Stimulated activated memory B cell treated with anti-CD40 and anti-IgM and Interleukin-4, amounts not matched to agents 10 μg/mL and 1 μg/mL and 100 μg/mL, for 72 hours (primary cell): ENCODE results near the gene ELFN2.
A peak's percentile ranks its signal among the peaks of the same experiment; 100 is the strongest.
"Not testable (repeated sequence)": the region's sequence is repeated elsewhere in the genome, so short reads cannot be mapped to it uniquely, and the experiment has no call there.

ENCODE experiments used
- ATAC-seq: fragments of 150-1000 bp; cut with Tn5 transposase; 2 replicates; pipeline ENCODE4 v1.10.0; 2021
- H3K27ac Mint-ChIP-seq: one replicate; pipeline ENCODE4 v1.8.0; 2022; ENCODE audit warnings: mild to moderate bottlenecking, mixed read lengths
- H3K27me3 Mint-ChIP-seq: one replicate; pipeline ENCODE4 v1.8.0; 2022; ENCODE audit warnings: mixed read lengths
- H3K36me3 Mint-ChIP-seq: one replicate; pipeline ENCODE4 v1.8.0; 2022; ENCODE audit warnings: mixed read lengths
- H3K4me1 Mint-ChIP-seq: one replicate; pipeline ENCODE4 v1.8.0; 2022; ENCODE audit warnings: mixed read lengths
- H3K4me3 Mint-ChIP-seq: one replicate; pipeline ENCODE4 v1.8.0; 2022; ENCODE audit warnings: mild to moderate bottlenecking, moderate library complexity, mixed read lengths
- H3K9me3 Mint-ChIP-seq: one replicate; pipeline ENCODE4 v1.8.0; 2022; ENCODE audit warnings: mixed read lengths

The ELFN2 gene

GRCh38 chr22:37427135-37427710 lies at the start of gene ELFN2:
Gene ELFN2, minus strand, starts transcription at chr22:37427479. Its CDS starts 51,945 bp downstream, at chr22:37375534.
- peaks cover 16% of the 10 kb centered on the region for H3K4me1 Mint-ChIP-seq
- peak within 1 kb of the TSS; percentile 61 for H3K4me3 Mint-ChIP-seq
- peaks cover 76% of the 10 kb centered on the region for H3K27me3 Mint-ChIP-seq
- no peak for ATAC-seq
- no peak within 1 kb of the TSS for H3K27ac Mint-ChIP-seq
- H3K9me3 Mint-ChIP-seq = no peaks in the 10 kb centered on the region
- no peaks in the 10 kb centered on the region for H3K36me3 Mint-ChIP-seq

GRCh38 chr22:37476389-37477329 lies 49.4 kb upstream of the ELFN2 start:
- H3K36me3 Mint-ChIP-seq = peaks cover 53% of the 10 kb centered on the region
- no peak overlapping the region for H3K27ac Mint-ChIP-seq
- no peaks in the 10 kb centered on the region for H3K27me3 Mint-ChIP-seq
- no peaks in the 10 kb centered on the region for H3K9me3 Mint-ChIP-seq
- H3K4me3 Mint-ChIP-seq = no peak overlapping the region
- peaks cover 17% of the 10 kb centered on the region for H3K4me1 Mint-ChIP-seq
- no peak for ATAC-seq

- ATAC-seq = no peak
- Mint-ChIP-seq H3K4me3 (no peak overlapping the region), H3K9me3 (no peaks in the 10 kb centered on the region), H3K27me3 (no peaks in the 10 kb centered on the region), H3K4me1 (peaks cover 9% of the 10 kb centered on the region), H3K27ac (no peak overlapping the region), H3K36me3 (peaks cover 68% of the 10 kb centered on the region)
These were observed 47.3 kb upstream of the ELFN2 start for GRCh38 chr22:37474447-37475090.

GRCh38 chr22:37473437-37473946 lies 46.2 kb upstream of the ELFN2 start:
- peaks cover 9% of the 10 kb centered on the region for H3K4me1 Mint-ChIP-seq
- no peaks in the 10 kb centered on the region for H3K27me3 Mint-ChIP-seq
- no peaks in the 10 kb centered on the region for H3K9me3 Mint-ChIP-seq
- H3K27ac Mint-ChIP-seq = no peak overlapping the region
- no peak for ATAC-seq
- H3K36me3 Mint-ChIP-seq = peaks cover 69% of the 10 kb centered on the region
- no peak overlapping the region for H3K4me3 Mint-ChIP-seq

GRCh38 chr22:37472418-37473006 lies 45.2 kb upstream of the ELFN2 start:
- H3K27ac Mint-ChIP-seq = no peak overlapping the region

GRCh38 chr22:37471727-37472417 lies 44.6 kb upstream of the ELFN2 start:
- Mint-ChIP-seq H3K9me3 (no peaks in the 10 kb centered on the region), H3K4me1 (peaks cover 9% of the 10 kb centered on the region), H3K27me3 (no peaks in the 10 kb centered on the region), H3K27ac (no peak overlapping the region), H3K36me3 (peaks cover 77% of the 10 kb centered on the region), H3K4me3 (no peak overlapping the region)
- ATAC-seq = no peak

More at GRCh38 chr22:37472418-37473006, 45.2 kb upstream of the ELFN2 start:
- Mint-ChIP-seq H3K4me1 (peaks cover 9% of the 10 kb centered on the region), H3K9me3 (no peaks in the 10 kb centered on the region), H3K36me3 (peaks cover 73% of the 10 kb centered on the region), H3K27me3 (no peaks in the 10 kb centered on the region), H3K4me3 (no peak overlapping the region)
- ATAC-seq = no peak

GRCh38 chr22:37470087-37470445 lies 42.8 kb upstream of the ELFN2 start:
- no peak for ATAC-seq
- H3K4me1 Mint-ChIP-seq = peaks cover 17% of the 10 kb centered on the region
- H3K9me3 Mint-ChIP-seq = no peaks in the 10 kb centered on the region

GRCh38 chr22:37469416-37470086 lies 42.3 kb upstream of the ELFN2 start:
- peaks cover 76% of the 10 kb centered on the region for H3K36me3 Mint-ChIP-seq
- no peak for ATAC-seq
- no peak overlapping the region for H3K4me3 Mint-ChIP-seq
- H3K9me3 Mint-ChIP-seq = no peaks in the 10 kb centered on the region
- H3K27me3 Mint-ChIP-seq = no peaks in the 10 kb centered on the region
- H3K27ac Mint-ChIP-seq = no peak overlapping the region
- H3K4me1 Mint-ChIP-seq = peaks cover 23% of the 10 kb centered on the region

More at GRCh38 chr22:37470087-37470445, 42.8 kb upstream of the ELFN2 start:
- Mint-ChIP-seq H3K36me3 (peaks cover 80% of the 10 kb centered on the region), H3K27me3 (no peaks in the 10 kb centered on the region), H3K27ac (no peak overlapping the region), H3K4me3 (no peak overlapping the region)

- H3K36me3 Mint-ChIP-seq = peaks cover 68% of the 10 kb centered on the region
- not testable (repeated sequence) for H3K4me3 Mint-ChIP-seq, ATAC-seq, H3K9me3 Mint-ChIP-seq, H3K27me3 Mint-ChIP-seq, H3K27ac Mint-ChIP-seq
- H3K4me1 Mint-ChIP-seq = peaks cover 26% of the 10 kb centered on the region
These were observed 41.0 kb upstream of the ELFN2 start for GRCh38 chr22:37468201-37468695.

- H3K27me3 Mint-ChIP-seq = no peaks in the 10 kb centered on the region
- no peak for ATAC-seq
- no peak overlapping the region for H3K4me3 Mint-ChIP-seq
- no peaks in the 10 kb centered on the region for H3K9me3 Mint-ChIP-seq
- no peak overlapping the region for H3K27ac Mint-ChIP-seq
- peaks cover 60% of the 10 kb centered on the region for H3K36me3 Mint-ChIP-seq
- peaks cover 21% of the 10 kb centered on the region for H3K4me1 Mint-ChIP-seq
These were observed 40.2 kb upstream of the ELFN2 start for GRCh38 chr22:37467391-37467955.

- ATAC-seq = no peak
- Mint-ChIP-seq H3K4me3 (no peak overlapping the region), H3K27me3 (no peaks in the 10 kb centered on the region), H3K4me1 (peaks cover 17% of the 10 kb centered on the region), H3K36me3 (peaks cover 47% of the 10 kb centered on the region), H3K27ac (no peak overlapping the region), H3K9me3 (no peaks in the 10 kb centered on the region)
These were observed 36.9 kb upstream of the ELFN2 start for GRCh38 chr22:37464181-37464580.

- H3K27ac Mint-ChIP-seq = no peak overlapping the region
- no peaks in the 10 kb centered on the region for H3K27me3 Mint-ChIP-seq
- H3K4me3 Mint-ChIP-seq = no peak overlapping the region
- peaks cover 17% of the 10 kb centered on the region for H3K4me1 Mint-ChIP-seq
- H3K9me3 Mint-ChIP-seq = no peaks in the 10 kb centered on the region
- ATAC-seq = no peak
- H3K36me3 Mint-ChIP-seq = peaks cover 41% of the 10 kb centered on the region
These were observed 35.7 kb upstream of the ELFN2 start for GRCh38 chr22:37462983-37463382.

GRCh38 chr22:37462436-37462835 lies 35.2 kb upstream of the ELFN2 start:
- Mint-ChIP-seq H3K27ac (no peak overlapping the region), H3K4me3 (no peak overlapping the region), H3K27me3 (no peaks in the 10 kb centered on the region), H3K36me3 (peaks cover 39% of the 10 kb centered on the region), H3K4me1 (peaks cover 19% of the 10 kb centered on the region), H3K9me3 (no peaks in the 10 kb centered on the region)
- no peak for ATAC-seq

- Mint-ChIP-seq H3K36me3 (peaks cover 35% of the 10 kb centered on the region), H3K9me3 (no peaks in the 10 kb centered on the region), H3K27ac (no peak overlapping the region), H3K4me3 (no peak overlapping the region), H3K27me3 (no peaks in the 10 kb centered on the region), H3K4me1 (peaks cover 21% of the 10 kb centered on the region)
- ATAC-seq = no peak
These were observed 34.7 kb upstream of the ELFN2 start for GRCh38 chr22:37461961-37462360.
